ENCODE results near the gene RFC2.

DNA sequence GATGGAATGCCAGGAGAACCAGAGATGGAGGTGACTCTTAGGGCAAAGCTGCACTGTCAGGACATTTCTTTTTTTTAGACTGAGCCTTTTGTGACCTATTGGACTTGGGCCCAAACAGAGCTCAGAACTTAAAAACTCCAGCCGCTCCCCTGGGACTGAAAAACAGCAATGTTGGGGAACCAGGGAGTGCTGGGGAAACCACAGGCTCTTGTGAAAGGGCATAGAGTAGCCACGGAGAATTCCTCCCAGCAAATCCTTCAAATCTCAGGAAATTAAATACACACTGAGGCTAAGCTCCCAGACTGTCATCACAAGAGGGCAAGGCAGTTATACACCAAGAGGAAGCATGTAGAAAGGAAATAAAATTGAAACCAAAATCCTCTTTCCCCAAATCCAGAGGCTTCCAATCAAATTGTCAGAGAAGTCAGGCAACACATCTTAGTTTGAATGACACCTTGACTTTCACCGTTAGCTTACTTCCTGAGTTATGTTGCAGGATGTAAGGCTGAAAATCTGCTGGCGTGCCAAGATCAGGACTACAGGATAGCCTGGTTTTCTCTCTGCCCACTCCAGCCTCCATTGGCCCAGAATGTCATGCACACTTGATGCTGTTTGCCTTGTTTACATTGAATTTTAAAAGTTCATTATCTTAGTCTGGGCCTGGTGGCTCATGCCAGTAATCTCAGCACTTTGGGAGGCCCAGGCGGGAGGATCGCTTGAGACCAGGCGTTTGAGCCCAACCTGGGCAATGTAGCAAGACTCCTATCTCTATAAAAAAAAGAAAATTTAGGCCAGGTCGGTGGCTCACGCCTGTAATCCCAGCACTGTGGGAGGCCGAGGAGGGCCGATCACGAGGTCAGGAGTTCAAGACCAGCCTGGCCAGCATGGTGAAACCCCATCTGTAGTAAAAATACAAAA, 2.6 kb upstream of the RFC2 start:
- TF ChIP-seq EZH2phosphoT487 (IDR thresholded peaks at IDR 0.05; ENCODE audit: borderline replicate concordance, low read depth, low read length), result no peak
- TF ChIP-seq, protein P1, sequence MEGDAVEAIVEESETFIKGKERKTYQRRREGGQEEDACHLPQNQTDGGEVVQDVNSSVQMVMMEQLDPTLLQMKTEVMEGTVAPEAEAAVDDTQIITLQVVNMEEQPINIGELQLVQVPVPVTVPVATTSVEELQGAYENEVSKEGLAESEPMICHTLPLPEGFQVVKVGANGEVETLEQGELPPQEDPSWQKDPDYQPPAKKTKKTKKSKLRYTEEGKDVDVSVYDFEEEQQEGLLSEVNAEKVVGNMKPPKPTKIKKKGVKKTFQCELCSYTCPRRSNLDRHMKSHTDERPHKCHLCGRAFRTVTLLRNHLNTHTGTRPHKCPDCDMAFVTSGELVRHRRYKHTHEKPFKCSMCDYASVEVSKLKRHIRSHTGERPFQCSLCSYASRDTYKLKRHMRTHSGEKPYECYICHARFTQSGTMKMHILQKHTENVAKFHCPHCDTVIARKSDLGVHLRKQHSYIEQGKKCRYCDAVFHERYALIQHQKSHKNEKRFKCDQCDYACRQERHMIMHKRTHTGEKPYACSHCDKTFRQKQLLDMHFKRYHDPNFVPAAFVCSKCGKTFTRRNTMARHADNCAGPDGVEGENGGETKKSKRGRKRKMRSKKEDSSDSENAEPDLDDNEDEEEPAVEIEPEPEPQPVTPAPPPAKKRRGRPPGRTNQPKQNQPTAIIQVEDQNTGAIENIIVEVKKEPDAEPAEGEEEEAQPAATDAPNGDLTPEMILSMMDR (conservative IDR thresholded peaks at IDR 0.05; ENCODE audit: low read length), result no peak

Data from OCI-LY7 (cell line).